Stimulated activated CD4-positive, alpha-beta T cell treated with anti-CD3 and anti-CD28 coated beads, Interleukin-1b, Interleukin-23, amount 100 ng/mL, for 48 hours (primary cell): Measurements from ENCODE around the gene GPC6.

Source experiments
- DNase-seq: peaks from one replicate; pipeline ENCODE4 v3.0.0-alpha.2; 2020

Gene GPC6

DNA sequence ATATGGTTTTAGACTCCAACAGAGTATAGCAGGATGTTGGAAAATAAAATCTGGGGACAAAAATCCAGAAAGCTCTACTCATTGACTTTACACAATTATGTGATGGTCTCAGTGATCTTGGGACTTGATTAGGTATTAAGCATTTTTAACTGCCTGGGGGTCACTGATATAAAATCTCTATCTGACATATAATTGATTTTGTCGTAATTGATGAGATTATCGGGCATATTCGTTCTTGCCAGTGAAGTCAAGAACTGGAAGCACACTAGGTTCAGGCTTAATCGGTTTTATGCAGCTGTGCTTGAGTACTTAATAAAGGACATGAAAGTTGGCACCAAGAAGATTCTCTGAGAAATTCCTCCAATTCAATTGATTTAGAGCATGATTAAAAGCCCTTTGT lies 862.1 kb downstream of the GPC6 start:
- DNase-seq, result no peak

DNA sequence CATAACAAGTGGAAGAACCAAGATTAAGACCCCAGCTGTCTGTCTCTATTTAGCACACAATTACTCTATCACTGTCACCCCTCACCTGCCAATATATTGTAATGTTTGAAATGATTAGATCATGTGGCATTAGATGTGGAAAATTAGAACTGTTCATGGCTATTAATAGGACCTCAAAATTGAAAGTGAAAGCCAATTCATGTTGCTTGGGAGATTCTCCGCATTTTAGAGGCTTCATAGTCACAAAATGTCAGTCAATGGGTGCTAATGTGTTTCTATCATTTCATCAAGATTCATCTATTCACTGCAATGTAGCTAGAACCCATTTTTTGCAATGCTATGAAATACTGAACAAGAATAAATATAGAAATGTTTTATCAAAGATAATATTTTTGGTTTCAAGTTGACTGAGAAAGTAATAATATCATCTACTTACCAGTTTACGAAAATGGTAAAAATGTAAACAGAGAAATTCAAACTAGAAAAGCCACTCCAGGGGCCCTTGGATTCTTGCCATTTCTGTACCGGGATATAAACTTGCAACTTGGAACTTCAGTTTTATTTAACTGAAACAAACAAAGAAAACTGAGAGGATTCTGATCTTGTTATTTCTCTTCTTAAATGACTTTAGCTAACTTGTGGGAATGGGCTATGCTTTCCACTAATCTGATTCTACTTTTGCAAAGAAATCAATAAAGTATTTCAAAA lies 864.3 kb downstream of the GPC6 start:
- no peak for DNase-seq

- DNase-seq, result no peak
These were observed 867.2 kb downstream of the GPC6 start for GRCh38 chr13:94093652-94094315.

GRCh38 chr13:94109715-94110374 lies 883.2 kb downstream of the GPC6 start:
- no peak for DNase-seq

- no peak for DNase-seq
These were observed 885.6 kb downstream of the GPC6 start for GRCh38 chr13:94112227-94112626.

DNA sequence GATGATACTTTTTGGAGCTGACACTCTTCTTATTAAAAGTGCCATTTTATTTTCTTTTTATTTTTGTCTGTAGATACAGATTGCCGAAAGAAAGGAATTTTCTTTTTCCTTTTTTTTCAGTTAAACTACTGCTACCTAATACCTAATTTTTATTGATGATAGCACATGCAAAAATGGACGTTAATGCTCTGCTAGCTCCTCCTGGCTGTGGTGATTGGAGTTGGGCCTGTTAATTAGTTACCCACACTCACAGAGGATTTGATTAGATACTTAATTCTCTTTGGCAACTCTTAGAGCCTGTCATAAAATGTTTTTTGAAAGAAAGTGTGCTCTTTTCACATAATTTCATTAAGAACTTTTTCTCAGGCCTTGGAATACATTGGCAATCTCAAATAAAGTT lies 886.1 kb downstream of the GPC6 start:
- no peak for DNase-seq

DNA sequence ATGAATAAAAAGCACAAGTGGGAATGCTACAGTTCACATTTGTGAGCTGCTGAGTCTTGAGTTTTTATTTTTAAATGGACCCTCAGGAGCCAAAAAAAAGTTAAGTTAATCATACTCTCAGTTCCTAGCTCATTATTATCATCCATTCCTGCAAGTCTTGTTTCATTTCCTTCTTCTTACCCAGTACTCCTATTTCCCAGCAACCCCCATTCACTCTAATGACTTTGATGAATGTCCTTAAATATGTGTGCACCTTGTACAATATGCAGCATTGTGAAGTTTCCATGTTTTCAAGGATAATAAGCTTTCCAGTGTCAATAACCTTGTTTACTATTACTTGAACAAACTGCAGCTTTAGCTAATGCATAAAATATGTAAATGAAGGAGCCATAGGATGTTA lies 886.6 kb downstream of the GPC6 start:
- no peak for DNase-seq

DNA sequence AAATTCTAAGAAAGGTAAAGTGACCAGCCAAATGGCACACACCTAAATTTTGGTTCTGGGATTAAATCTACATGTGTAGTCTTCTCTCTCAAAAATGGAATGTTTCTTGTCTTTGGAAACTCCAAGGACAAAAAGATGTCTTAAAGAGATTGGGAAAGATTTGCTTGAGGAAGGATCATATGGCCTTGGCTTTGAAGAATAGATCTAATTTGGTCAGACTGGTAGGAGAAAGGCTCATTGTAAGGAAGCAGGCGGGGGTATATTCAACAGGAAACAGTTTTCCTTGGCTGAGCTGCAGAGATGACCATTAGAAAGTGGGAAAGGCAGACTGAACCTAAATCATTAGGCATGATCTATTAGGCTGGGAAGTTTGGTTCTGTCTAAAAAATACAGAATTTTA lies 887.6 kb downstream of the GPC6 start:
- no peak for DNase-seq

GRCh38 chr13:94115054-94115453 lies 888.4 kb downstream of the GPC6 start:
- no peak for DNase-seq

- no peak for DNase-seq
These were observed 892.8 kb downstream of the GPC6 start for GRCh38 chr13:94119360-94119936.

GRCh38 chr13:94120878-94121277 lies 894.3 kb downstream of the GPC6 start:
- DNase-seq, result no peak

DNA sequence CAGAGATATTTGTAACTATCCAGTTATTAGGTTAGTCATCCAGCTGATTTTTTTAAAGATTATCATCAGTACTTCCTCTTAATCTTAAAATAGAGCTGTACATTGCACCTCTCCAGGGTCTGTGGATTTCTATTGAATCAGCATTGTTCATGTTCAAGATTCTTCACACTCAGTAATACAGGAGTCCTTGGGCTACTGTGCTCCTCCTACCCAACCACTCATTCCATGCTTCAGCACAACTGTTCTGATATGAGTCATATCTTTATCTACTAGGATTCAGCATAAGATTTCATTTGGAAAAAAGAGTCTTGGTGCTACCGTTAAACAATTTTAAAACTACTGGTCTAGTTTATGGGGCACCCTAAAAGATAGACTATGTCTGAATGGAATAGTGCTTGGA lies 895.1 kb downstream of the GPC6 start:
- DNase-seq, result no peak

GRCh38 chr13:94122300-94122915 lies 895.8 kb downstream of the GPC6 start:
- DNase-seq, result no peak

DNA sequence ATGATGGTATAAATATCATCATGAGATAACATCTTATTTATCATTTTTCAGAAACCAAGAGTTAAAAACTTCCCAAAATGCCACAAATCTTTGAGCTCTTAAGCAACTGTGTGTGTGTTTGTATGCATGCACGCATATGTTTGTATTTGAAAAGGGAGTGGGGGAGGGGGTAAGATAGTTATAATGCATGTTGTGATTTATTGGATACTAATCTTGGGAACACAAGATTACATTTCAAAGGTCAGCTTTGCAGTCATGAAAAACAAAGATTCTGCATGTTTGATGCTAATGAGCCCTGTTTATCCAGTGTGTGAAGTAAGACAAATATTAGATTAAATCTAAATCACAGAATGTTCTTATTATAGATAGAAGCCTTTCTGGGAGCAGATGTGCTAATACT lies 897.0 kb downstream of the GPC6 start:
- no peak for DNase-seq

DNA sequence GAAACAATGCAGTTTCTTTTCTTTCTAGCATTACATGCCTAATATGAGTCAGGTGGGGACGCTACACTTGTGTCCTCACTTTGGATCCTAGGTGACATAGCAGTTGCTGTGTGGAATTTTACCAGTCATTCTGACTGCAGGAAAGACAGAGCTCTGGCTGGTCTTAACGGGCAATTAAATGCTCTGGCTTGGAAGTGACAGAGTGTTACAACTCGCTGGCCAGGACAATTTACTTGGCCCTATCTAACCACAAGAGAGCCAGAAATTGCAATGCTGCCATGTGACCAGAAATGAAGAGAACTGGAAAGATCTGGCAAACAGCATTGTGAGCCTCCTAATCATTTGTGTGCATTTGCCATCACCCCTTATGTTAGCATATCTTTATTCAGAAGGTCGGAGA lies 901.8 kb downstream of the GPC6 start:
- no peak for DNase-seq

DNA sequence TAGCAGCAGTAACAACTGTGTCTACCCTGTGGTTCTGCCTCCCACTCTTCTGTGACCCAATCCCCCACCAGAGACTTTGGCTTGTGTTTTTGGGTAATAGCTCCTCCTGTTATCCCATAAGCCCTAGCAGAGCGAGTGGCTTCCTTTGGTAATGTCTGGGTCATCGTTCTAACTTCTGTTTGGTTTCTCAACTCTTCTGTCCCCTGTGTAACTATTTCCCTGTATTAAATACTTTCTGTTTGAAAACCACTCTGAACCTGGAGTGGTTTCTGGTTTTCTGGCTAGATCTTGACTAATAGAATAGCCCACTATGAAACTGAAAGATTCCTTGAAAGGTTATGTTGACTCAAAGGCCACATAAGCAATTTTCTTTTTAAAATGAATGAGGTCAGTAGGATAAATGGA lies 902.9 kb downstream of the GPC6 start:
- no peak for DNase-seq

DNA sequence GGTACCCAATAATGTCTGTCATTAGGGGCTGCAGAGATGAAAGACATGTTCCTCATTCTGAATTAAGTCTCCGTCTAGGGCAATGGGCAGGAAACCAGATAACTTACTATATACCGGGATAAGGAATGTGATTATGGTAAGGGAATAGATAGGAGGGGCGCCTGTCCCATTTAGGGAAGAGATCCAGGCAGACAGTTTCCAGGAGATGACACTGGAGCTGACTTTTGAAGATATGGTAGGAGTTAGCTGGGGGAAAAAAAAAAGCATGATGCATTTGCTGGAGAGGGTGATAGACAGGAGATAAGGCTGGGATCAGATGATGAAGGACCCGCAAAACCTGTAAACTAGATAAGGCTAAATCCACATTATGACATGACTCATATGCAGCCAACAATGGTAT lies 912.2 kb downstream of the GPC6 start:
- no peak for DNase-seq

DNA sequence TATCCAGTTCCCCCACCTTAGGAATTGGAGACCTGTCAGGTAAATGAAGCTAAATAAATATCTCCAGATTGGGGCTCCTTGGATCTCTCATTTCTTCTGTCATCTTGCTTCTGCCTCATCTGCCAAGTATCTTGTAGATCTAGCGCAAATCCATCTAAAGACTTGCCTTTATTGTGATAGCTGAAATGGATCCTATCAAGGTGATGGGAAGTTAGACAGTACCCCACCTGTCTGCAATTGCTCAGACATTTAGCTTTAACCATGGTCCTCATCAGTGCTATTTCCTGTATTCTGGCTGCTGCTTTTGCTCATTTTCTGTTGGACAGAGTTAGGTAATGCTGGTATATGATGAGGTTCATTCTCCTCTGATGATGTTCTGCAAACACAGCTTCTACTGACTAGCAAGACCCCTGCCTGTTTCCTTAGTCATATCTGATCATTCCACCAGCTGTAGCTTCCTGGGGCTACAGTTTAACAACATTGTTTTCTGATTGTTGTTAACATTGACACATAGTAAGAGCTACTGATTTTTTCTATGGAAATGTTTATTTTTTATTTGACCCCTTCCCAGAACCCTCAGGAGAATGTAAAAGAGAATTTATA lies 912.9 kb downstream of the GPC6 start:
- no peak for DNase-seq

- DNase-seq, result no peak
These were observed 913.4 kb downstream of the GPC6 start for GRCh38 chr13:94140027-94140426.

DNA sequence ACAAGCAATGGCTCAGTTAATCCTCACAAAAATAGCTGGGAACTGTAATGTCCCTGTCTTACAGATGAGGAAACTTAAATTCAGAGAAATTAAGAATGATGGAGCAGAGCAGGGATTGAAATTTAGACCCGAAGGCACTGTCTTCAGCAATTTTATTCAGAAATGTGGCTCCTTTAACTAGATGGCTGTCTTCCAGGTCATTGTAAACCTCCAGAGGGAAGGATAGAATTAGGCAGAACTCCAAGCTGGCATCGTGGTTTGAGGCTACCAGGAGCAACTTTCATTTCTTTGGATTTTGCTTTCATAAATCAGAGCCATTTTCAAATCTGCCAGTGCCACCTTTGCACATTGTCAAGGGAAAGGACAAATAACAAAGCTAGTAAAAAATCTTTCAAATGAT lies 913.9 kb downstream of the GPC6 start:
- no peak for DNase-seq

- no peak for DNase-seq
These were observed 917.2 kb downstream of the GPC6 start for GRCh38 chr13:94143624-94144350.

- DNase-seq, result no peak
These were observed 919.4 kb downstream of the GPC6 start for GRCh38 chr13:94145966-94146365.
